Coronary artery (tissue), 2 donors: ENCODE data around the gene XAGE2.
"Not testable (repeated sequence)": the region's sequence is repeated elsewhere in the genome, so short reads cannot be mapped to it uniquely, and the experiment has no call there.

Experiments used
- DNase-seq: peaks from one replicate; pipeline ENCODE4 v3.0.0-alpha.2; 2017; ENCODE audit warnings: low spot score
- H3K27ac ChIP-seq, 2 donors: fragments of 200-600 bp; sonication (generic); one replicate each; pipeline ENCODE4 v1.5.1; 2016 to 2019
- H3K4me3 ChIP-seq: fragments of 200-600 bp; sonication (generic); 2 replicates; pipeline ENCODE4 v1.5.1; 2016; ENCODE audit warnings: mild to moderate bottlenecking, moderate library complexity
- TF ChIP-seq, protein P1 (sequence below): fragments of 200-600 bp; sonication (generic); IDR thresholded peaks from one replicate; pipeline ENCODE4 v1.5.1; 2019; ENCODE audit warnings: antibody characterized with exemption

Gene XAGE2, protein sequence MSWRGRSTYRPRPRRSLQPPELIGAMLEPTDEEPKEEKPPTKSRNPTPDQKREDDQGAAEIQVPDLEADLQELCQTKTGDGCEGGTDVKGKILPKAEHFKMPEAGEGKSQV

DNA sequence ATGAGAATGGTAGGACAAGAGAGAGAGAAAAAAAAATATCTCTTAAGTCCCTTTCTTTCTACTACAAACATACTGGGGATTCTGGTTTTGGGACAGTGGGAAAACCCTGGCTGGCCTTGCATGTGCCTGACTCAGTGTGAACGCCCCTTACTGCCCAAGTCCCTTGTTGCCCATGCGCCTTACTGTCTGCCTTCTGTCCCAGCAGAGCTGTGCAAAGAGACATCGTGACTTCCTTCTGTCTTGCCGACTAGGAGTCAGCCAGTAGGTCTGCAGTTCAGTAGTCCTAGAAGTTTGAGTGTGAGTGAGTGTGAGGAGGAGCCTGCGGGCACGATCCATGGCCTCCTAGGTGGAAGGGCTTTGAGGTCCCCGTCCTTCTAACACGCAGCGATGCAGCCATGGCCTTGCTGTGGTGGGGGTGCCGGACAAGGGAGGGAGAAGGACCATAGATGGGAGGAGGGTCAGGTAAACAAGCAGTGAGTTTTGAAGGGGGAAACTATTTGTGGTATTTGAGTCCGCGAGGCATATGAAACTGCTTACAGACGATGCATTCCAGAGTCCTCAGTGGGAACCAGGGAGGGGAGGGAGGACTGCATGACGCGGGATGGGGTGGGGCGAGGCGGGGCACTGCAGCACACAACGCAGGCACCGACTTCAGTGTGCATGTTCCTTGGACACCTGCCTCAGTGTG, at the start of gene XAGE2:
Gene XAGE2, plus strand, starts transcription at position 654 of the 688 bp plus-strand sequence. CDS start 994 bp downstream, outside the sequence.
- Histone ChIP-seq H3K27ac (no peak within 1 kb of the TSS), H3K4me3 (no peak within 1 kb of the TSS)
- no peak for DNase-seq
- TF ChIP-seq, protein P1, sequence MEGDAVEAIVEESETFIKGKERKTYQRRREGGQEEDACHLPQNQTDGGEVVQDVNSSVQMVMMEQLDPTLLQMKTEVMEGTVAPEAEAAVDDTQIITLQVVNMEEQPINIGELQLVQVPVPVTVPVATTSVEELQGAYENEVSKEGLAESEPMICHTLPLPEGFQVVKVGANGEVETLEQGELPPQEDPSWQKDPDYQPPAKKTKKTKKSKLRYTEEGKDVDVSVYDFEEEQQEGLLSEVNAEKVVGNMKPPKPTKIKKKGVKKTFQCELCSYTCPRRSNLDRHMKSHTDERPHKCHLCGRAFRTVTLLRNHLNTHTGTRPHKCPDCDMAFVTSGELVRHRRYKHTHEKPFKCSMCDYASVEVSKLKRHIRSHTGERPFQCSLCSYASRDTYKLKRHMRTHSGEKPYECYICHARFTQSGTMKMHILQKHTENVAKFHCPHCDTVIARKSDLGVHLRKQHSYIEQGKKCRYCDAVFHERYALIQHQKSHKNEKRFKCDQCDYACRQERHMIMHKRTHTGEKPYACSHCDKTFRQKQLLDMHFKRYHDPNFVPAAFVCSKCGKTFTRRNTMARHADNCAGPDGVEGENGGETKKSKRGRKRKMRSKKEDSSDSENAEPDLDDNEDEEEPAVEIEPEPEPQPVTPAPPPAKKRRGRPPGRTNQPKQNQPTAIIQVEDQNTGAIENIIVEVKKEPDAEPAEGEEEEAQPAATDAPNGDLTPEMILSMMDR = no peak

DNA sequence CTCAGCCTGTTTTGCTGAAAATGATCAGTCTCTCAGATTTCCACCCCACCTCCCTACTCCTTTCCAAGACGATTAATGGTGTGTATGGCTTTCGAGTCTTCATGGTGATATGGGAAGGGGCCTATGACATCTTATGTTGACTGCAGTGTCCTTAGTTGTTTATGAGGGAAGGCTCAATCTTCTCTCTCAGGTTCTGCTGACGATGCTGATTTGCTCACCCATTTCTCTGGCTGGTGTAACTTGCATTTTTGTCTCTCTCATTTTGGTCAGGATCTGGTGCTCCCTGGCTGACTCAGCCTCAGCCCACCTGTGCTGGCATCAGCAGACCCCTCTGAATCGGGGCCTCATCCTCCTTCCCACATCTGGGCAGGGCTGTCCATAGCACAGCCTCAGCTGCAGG, 31.4 kb upstream of the XAGE2 start:
- H3K27ac ChIP-seq = no peak overlapping the region
- TF ChIP-seq, protein P1 = no peak
- DNase-seq = no peak
- H3K4me3 ChIP-seq = no peak overlapping the region

DNA sequence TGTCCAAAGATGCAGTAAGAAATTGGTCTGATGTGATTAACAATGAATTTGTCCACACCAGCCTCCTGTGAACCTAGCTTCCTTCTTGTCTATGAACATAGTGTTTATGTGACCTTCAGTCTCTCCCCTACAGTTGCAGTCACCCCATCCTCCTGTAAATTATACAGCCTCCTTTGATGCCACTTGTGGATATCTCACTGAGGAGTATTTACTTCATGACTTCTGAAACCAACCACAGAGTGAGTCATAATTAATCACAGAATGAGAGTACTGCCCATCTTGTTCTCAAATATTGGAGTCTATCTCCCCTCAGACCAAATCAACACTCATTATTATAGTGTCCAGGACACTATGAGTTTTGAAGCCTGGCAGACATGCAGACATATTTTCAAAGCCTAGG, 27.3 kb upstream of the XAGE2 start:
- DNase-seq = no peak
- TF ChIP-seq, protein P1 = no peak

DNA sequence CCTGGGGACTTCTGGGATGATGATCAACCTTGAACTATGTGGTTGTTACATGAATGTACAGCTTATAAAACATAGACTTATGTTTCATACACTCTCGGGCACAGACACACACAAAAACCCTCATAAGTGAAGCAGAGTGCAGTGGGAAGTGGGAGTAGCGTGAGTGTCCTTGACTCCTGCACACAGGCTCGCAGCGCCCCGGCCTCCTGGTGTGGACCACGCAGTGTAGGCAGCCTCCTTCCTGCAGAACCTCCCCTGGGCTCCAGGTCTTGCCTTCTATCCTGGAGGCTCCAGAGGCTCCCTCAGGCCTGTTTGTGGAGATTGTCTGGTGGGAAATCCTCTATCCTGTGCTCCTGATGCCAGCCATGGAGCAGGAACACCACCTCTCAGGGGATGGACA, 25.7 kb upstream of the XAGE2 start:
- DNase-seq, H3K4me3 ChIP-seq, H3K27ac ChIP-seq: not testable (repeated sequence)

More for the DNA sequence above, 27.3 kb upstream of the XAGE2 start:
- H3K4me3 ChIP-seq = no peak overlapping the region
- no peak overlapping the region for H3K27ac ChIP-seq

DNA sequence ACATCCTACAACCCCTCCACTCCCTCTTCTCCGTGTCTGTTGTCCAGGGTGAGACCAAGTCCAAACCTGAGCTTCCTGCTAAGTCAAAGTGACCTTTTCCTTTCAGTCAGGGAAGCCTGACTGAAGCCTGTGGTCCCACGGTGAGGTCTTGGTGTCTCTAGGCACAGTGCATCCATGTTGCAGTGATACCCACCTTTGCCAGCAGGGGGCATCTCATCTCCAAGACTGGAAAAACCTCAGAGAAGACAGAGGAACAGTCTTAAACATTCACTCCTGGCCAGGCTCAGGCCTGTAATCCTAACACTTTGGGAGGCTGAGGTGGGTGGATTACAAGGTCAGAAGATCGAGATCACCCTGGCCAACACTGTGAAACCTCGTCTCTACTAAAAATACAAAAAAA, 23.4 kb upstream of the XAGE2 start:
- not testable (repeated sequence) for H3K4me3 ChIP-seq, DNase-seq, H3K27ac ChIP-seq

DNA sequence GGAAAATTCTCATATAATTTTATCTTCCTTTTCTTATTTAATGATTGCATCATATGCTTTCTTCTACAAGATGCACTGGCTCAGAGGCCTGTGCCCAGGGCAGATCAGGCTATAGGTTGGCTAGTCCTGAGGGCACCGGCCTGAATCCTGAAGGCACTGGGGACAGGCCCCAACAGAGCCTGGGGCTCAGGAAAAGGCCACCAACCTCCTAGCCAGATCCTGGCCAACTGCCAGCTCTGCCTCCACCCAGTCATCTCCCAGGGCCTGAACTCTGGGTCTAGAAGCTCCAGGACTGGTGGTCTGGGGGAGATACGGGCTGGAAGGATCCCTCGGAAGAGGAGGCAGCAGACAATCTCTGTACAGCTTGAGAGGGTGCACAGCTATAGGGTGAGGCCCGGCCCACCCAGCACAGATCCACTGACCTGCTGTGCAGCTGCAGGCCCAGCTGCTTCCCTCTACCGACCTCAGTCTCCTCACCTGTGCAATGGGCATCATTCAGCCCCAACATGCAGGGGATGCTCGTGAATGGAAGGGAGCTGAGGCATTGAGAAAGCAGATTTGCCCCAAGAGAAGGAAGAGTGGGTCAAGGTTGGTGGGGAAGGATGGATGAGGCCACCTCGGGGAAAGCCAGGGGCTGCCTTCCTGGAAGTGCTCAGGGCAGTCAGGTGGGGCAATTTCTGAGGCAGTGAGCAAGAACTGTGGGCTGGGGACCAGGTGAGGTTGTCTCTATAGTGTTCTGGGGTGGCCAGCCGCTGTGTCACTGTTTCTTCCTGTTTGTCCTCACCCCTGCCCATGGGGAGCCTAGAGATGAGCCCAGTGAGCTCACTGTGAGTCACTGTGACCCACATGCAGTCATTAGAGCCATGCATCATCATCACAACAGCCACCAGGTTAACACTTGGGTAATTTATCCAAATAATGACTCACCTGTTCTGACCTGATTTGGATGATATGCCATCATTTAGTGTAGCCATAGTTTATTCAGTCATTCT, 22.4 kb upstream of the XAGE2 start:
- TF ChIP-seq, protein P1 = no peak
- no peak for DNase-seq
- Histone ChIP-seq H3K27ac (no peak overlapping the region), H3K4me3 (no peak overlapping the region)

DNA sequence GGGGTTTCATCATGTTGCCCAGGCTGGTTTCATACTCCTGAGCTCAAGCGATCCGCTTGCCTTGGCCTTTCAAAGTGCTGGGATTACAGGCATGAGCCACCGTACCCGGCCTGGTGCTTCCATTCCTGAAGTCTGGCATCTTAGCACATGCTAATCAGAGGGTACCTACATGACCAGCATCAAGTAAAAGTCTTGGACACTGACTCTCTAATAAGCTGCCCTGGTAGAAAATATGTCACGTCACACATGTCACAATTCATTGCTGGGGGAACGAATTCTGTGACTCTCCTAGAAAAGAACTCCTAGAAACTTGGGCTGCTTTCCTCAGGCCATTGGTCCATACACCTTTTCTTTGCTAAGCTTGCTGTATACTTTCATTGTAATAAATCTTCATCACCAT, 19.1 kb upstream of the XAGE2 start:
- H3K27ac ChIP-seq = no peak overlapping the region
- H3K4me3 ChIP-seq = no peak overlapping the region
- TF ChIP-seq, protein P1 = no peak
- DNase-seq = no peak
